ENCODE measurements around the gene KAZN. TPM values are rescaled to one million over a fixed set of nuclear protein-coding genes. Genes with fewer than 3 reads are reported as not detected.

KAZN gene
- total RNA-seq, 2 experiments from 2014 or later, result 0.22 to 0.55 TPM

DNA sequence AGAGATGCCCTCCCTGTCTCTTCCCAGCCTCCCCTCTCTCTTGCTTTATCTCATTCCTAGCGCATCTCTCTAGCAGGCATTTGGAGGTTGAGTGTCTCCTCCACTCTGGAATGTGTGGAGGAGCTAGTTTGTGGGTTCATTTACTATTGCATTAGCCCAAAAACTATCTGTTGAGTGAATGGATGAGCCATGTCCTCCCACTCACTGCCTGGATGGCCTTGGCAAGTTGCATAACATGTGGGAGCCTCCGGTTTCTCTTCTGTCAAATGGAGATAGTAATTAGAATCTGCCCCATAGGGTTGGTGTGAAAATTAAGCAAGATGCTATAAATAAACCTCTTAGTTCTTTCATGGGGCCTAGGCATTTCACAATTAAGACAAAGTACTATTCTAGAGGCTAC lies 181.8 kb downstream of the KAZN start:
- no peak overlapping the region for H3K4me3 Mint-ChIP-seq
- no peaks in the 10 kb centered on the region for H3K4me1 ChIP-seq (ENCODE audit: insufficient read depth, low read length)
- no peaks in the 10 kb centered on the region for H3K27me3 ChIP-seq (ENCODE audit: control insufficient read depth in 1 of 2, insufficient read depth in 2 of 2, low read length in 2 of 2)
- ChIA-PET POLR2A (no interaction called here), CTCF (no interaction called here)
- H3K4me1 Mint-ChIP-seq (ENCODE audit: low read depth), result no peaks in the 10 kb centered on the region
- no peaks in the 10 kb centered on the region for H3K9me3 ChIP-seq (ENCODE audit: control insufficient read depth in 1 of 2, insufficient read depth in 1 of 2, low read length in 2 of 2)
- H3K36me3 ChIP-seq (ENCODE audit: insufficient read depth, low read length), result no peaks in the 10 kb centered on the region
- TF ChIP-seq CTCF (IDR thresholded peaks at IDR 0.05), result no peak
- H3K9me3 Mint-ChIP-seq, result no peaks in the 10 kb centered on the region
- no peak overlapping the region for H3K27ac Mint-ChIP-seq
- no peaks in the 10 kb centered on the region for H3K36me3 Mint-ChIP-seq (ENCODE audit: low read depth)
- H3K4me3 ChIP-seq (ENCODE audit: low read length), result no peak overlapping the region
- intact Hi-C loops (cut with DNase I, micrococcal nuclease), result no loop called here
- H3K27ac ChIP-seq (ENCODE audit: low read depth in 1 of 2, low read length in 2 of 2), result no peak overlapping the region
- H3K27me3 Mint-ChIP-seq, result no peaks in the 10 kb centered on the region
- ATAC-seq (ENCODE audit: poor library complexity) (no peak), DNase-seq (no peak)

DNA sequence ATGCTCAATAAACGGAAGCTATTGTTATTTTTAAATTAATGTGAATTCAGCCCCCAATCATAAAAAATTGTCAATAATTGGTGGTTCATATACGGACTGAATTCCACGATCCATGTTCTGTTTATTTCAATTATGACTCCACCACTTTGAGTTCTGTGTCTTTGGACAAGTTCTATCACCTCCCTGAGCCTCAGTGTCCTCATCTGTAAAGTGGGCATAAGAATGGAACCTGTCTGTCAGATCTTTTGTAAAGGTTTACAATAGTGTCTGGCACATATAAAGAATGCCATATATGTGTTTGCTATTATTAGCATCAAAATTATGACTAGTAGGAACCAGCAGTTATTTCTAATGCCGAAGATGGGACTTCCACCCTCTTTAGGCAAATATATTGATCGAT lies 183.3 kb downstream of the KAZN start:
- ChIA-PET POLR2A (no interaction called here), CTCF (no interaction called here)
- TF ChIP-seq CTCF (IDR thresholded peaks at IDR 0.05), result no peak
- H3K9me3 ChIP-seq (ENCODE audit: control insufficient read depth in 1 of 2, insufficient read depth in 1 of 2, low read length in 2 of 2), result no peaks in the 10 kb centered on the region
- Mint-ChIP-seq H3K27ac (no peak overlapping the region), H3K36me3 (ENCODE audit: low read depth) (no peaks in the 10 kb centered on the region), H3K4me3 (no peak overlapping the region), H3K9me3 (no peaks in the 10 kb centered on the region), H3K27me3 (no peaks in the 10 kb centered on the region), H3K4me1 (ENCODE audit: low read depth) (no peaks in the 10 kb centered on the region)
- H3K4me1 ChIP-seq (ENCODE audit: insufficient read depth, low read length), result no peaks in the 10 kb centered on the region
- ATAC-seq (ENCODE audit: poor library complexity), result no peak
- no peak overlapping the region for H3K4me3 ChIP-seq (ENCODE audit: low read length)
- no peak overlapping the region for H3K27ac ChIP-seq (ENCODE audit: low read depth in 1 of 2, low read length in 2 of 2)
- no peak for DNase-seq
- H3K27me3 ChIP-seq (ENCODE audit: control insufficient read depth in 1 of 2, insufficient read depth in 2 of 2, low read length in 2 of 2), result no peaks in the 10 kb centered on the region
- no peaks in the 10 kb centered on the region for H3K36me3 ChIP-seq (ENCODE audit: insufficient read depth, low read length)
- intact Hi-C loops (cut with DNase I, micrococcal nuclease), result no loop called here

- POLR2A ChIA-PET, result no interaction called here
- H3K27me3 ChIP-seq (ENCODE audit: control insufficient read depth in 1 of 2, insufficient read depth in 2 of 2, low read length in 2 of 2), result no peaks in the 10 kb centered on the region
Observed at GRCh38 chr1:14782741-14783591, 184.5 kb downstream of the KAZN start.

More at GRCh38 chr1:14782741-14783591, 184.5 kb downstream of the KAZN start:
- CTCF ChIA-PET, result no interaction called here
- intact Hi-C loops (cut with DNase I, micrococcal nuclease), result no loop called here
- H3K36me3 ChIP-seq (ENCODE audit: insufficient read depth, low read length), result no peaks in the 10 kb centered on the region
- H3K4me3 Mint-ChIP-seq, result no peak overlapping the region
- H3K4me3 ChIP-seq (ENCODE audit: low read length), result no peak overlapping the region
- H3K4me1 Mint-ChIP-seq (ENCODE audit: low read depth), result no peaks in the 10 kb centered on the region
- no peaks in the 10 kb centered on the region for H3K36me3 Mint-ChIP-seq (ENCODE audit: low read depth)
- H3K9me3 ChIP-seq (ENCODE audit: control insufficient read depth in 1 of 2, insufficient read depth in 1 of 2, low read length in 2 of 2), result no peaks in the 10 kb centered on the region
- no peak overlapping the region for H3K27ac ChIP-seq (ENCODE audit: low read depth in 1 of 2, low read length in 2 of 2)
- no peak for TF ChIP-seq CTCF (IDR thresholded peaks at IDR 0.05)
- H3K27me3 Mint-ChIP-seq, result no peaks in the 10 kb centered on the region
- ATAC-seq (ENCODE audit: poor library complexity) (no peak), DNase-seq (no peak)
- no peak overlapping the region for H3K27ac Mint-ChIP-seq
- H3K9me3 Mint-ChIP-seq, result no peaks in the 10 kb centered on the region
- H3K4me1 ChIP-seq (ENCODE audit: insufficient read depth, low read length), result no peaks in the 10 kb centered on the region

Data from CD4-positive, alpha-beta T cell (primary cell).